H7 (cell line): Measurements from ENCODE around the gene GRIN3B. TPM values are rescaled to one million over a fixed set of nuclear protein-coding genes. Genes with fewer than 3 reads are reported as not detected.
"Not testable (repeated sequence)": the region's sequence is repeated elsewhere in the genome, so short reads cannot be mapped to it uniquely, and the experiment has no call there.

Experiments
- DNase-seq: peaks from one replicate; pipeline ENCODE4 v3.0.0; 2012
- H3K27me3 ChIP-seq: 2 replicates; pipeline ENCODE4 v1.6.0; 2011; ENCODE audit warnings: mild to moderate bottlenecking, low read length; ENCODE audit not compliant: control insufficient read depth, insufficient read depth
- H3K36me3 ChIP-seq: replicated peaks from 2 replicates; pipeline ENCODE4 v1.5.1; 2011; ENCODE audit warnings: low read length; ENCODE audit not compliant: control insufficient read depth, insufficient read depth
- H3K4me3 ChIP-seq: 2 replicates; pipeline ENCODE4 v1.5.1; 2011; ENCODE audit warnings: low read depth, mild to moderate bottlenecking, control low read depth, low read length, moderate library complexity; ENCODE audit not compliant: insufficient read depth
- total RNA-seq: library from RNA; depleted of rRNA; stranded (reverse); fragments of >200 nt; shearing (Covaris generic); gene quantifications from 2 replicates; pipeline ENCODE4 v1.2.3, GENCODE V29; 2014; rRNA removed

GRIN3B gene
- total RNA-seq = 0.03 and 0.07 TPM in 2 replicates

DNA sequence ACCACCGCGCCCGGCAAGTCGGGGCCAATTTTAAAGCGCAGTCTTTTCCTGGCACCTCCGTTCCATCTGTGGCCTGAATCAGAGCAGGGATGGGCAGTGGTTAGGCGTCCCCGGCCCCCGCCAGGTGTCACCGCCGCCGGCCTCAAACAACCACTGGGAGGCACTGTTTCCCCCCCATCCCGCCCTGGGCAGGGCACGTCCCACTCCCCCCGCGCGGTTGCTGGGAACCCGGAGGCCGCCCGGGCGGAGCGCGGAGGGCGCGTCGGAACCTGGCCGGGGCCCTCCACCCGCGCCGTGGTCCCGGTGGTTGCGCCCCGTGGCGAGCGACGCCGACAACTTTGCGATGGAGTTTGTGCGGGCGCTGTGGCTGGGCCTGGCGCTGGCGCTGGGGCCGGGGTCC, at the start of gene GRIN3B:
Gene GRIN3B (plus strand): TSS at position 325 of the 400 bp plus-strand sequence. CDS start 19 bp downstream, at position 344.
- Histone ChIP-seq H3K36me3 (no peaks in the 10 kb centered on the region), H3K27me3 (peaks cover 33% of the 10 kb centered on the region), H3K4me3 (peak within 1 kb of the TSS; percentile 41)
- DNase-seq = peak; percentile 99

GRCh38 chr19:952049-952679, 48.1 kb upstream of the GRIN3B start:
- no peaks in the 10 kb centered on the region for H3K27me3 ChIP-seq
- no peak overlapping the region for H3K4me3 ChIP-seq
- no peaks in the 10 kb centered on the region; the same call in 1 of the 2 replicates for H3K36me3 ChIP-seq
- no peak for DNase-seq

GRCh38 chr19:952680-953444, 47.4 kb upstream of the GRIN3B start:
- peak overlapping the region; percentile 19 for H3K4me3 ChIP-seq
- H3K36me3 ChIP-seq = no peaks in the 10 kb centered on the region
- DNase-seq = peak; percentile 88
- no peaks in the 10 kb centered on the region for H3K27me3 ChIP-seq

GRCh38 chr19:953445-954271, 46.6 kb upstream of the GRIN3B start:
- no peak for DNase-seq
- H3K4me3 ChIP-seq = peak overlapping the region; percentile 12; the same call in 1 of the 2 replicates
- H3K27me3 ChIP-seq = no peaks in the 10 kb centered on the region

DNA sequence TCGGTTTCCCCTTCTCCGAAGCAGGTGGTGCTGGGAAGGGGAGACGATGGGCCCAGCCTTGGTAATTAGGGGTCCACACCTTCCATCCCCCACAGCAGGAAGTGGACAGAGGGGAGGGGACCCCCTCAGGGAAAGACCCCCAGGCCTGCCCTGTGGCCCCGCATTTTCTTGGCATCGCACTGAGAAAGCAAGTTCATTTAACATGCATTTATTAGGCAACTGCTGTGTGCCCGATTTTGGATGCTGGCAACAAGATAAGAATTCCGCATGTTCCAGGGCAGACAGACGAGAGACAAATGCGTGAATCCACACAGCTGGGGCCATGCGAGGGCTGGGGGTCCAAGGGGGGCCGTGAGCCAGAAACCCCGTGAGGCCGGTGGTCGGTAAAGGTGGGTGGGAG, 45.9 kb upstream of the GRIN3B start:
- no peak for DNase-seq
- H3K27me3 ChIP-seq = no peaks in the 10 kb centered on the region
- no peaks in the 10 kb centered on the region for H3K36me3 ChIP-seq
- H3K4me3 ChIP-seq = no peak overlapping the region

More at GRCh38 chr19:953445-954271, 46.6 kb upstream of the GRIN3B start:
- no peaks in the 10 kb centered on the region for H3K36me3 ChIP-seq

GRCh38 chr19:954672-955494, 45.3 kb upstream of the GRIN3B start:
- DNase-seq = peak; percentile 87
- Histone ChIP-seq H3K4me3 (no peak overlapping the region), H3K36me3 (no peaks in the 10 kb centered on the region), H3K27me3 (no peaks in the 10 kb centered on the region)

- H3K27me3 ChIP-seq = no peaks in the 10 kb centered on the region
- peak; percentile 81 for DNase-seq
- no peaks in the 10 kb centered on the region; the same call in 1 of the 2 replicates for H3K36me3 ChIP-seq
- no peak overlapping the region for H3K4me3 ChIP-seq
Measured at GRCh38 chr19:955803-956765, 44.1 kb upstream of the GRIN3B start.

DNA sequence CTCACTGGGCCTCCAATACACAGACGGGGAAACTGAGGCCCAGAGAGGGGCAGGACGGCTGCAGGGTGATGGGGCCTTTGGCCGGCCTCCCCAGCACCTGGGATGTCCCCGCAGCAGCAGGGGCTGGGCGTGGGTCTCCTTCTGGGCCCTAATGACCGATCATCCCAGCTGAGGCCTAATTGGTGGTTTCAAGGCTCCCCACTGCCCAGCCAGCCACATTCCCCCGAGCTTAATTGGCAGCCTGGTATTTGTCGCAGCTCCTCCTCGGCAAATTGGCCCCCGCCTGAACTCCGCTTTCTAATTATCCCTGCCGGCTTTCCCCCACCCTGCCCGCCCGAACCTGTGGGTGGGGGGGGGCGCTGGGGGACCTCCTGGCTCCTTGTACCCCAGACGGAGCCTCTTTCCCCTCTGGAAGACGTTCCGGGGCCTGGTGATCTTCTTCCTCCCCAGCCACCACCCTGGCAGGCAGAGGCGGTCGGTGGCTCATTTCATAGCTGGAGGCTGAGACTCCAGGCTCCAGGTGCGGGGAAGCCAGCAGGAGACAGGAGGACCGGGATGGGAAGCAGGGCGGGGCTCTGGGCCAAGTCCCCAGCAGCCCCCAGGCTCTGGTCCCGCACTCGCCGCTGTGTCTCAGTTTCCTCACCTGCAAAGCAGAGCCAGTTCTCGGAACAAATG, 43.3 kb upstream of the GRIN3B start:
- H3K27me3 ChIP-seq = no peaks in the 10 kb centered on the region
- no peak overlapping the region for H3K4me3 ChIP-seq
- no peaks in the 10 kb centered on the region; the same call in 1 of the 2 replicates for H3K36me3 ChIP-seq
- DNase-seq = peak; percentile 87

DNA sequence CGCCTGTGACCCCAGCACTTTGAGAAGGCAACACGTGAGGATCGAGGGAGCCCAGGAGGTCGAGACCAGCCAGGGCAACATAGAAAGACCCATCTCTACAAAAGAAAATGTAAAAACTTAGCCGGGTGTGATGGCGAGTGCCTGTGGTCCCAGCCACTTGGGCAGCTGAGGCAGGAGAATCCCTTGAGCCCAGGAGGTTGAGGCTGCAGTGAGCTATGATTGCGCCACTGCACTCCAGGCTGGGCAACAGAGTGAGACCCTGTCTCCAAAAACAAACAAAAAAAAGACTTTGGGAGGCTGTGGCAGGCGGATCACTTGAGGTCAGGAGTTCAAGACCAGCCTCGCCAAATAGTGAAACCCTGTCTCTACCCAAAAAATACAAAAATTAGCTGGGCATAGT, 42.6 kb upstream of the GRIN3B start:
- H3K4me3 ChIP-seq, H3K27me3 ChIP-seq, H3K36me3 ChIP-seq, DNase-seq: not testable (repeated sequence)

DNA sequence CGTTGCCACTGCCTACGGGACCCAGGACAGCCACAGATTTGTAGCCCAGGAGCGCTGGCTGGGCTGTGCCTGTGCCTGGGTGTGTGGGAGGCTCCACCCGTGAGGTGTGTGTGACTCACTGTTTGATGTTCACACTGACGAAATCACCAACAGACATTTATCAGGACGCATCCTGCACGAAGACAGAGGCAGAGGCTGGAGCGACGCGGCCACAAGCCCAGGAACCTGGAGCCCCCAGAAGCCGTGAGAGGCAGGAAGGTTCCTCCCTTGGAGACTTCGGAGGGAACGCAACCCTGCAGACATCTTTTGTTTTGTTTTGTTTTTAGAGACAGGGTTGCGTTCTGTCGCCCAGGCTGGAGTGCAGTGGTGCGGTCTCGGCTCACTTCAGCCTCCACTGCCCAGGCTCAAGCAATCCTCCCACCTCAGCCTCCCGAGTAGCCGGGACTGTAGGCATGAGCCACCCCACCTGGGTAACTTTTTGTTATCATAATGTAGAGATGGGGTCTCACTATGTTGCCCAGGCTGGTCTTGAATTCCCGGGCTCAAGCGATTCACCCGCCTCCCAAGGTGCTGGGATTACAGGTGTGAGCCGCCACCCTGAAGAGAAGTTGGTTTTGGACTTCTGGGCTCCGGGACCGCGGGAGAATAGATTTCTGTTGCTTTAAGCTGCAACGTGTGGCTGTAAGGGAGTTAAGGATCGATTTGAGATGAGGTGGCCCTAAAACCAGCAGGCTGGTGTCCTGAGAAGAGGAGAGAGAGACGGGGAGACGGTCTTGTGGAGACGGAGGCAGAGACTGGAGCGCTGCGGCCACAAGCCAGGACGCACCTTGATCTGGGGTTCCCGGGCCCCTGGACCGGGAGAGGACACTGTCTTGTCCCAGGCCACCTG, 41.0 kb upstream of the GRIN3B start:
- DNase-seq = no peak
- Histone ChIP-seq H3K27me3 (no peaks in the 10 kb centered on the region), H3K36me3 (no peaks in the 10 kb centered on the region; the same call in 1 of the 2 replicates), H3K4me3 (no peak overlapping the region)

DNA sequence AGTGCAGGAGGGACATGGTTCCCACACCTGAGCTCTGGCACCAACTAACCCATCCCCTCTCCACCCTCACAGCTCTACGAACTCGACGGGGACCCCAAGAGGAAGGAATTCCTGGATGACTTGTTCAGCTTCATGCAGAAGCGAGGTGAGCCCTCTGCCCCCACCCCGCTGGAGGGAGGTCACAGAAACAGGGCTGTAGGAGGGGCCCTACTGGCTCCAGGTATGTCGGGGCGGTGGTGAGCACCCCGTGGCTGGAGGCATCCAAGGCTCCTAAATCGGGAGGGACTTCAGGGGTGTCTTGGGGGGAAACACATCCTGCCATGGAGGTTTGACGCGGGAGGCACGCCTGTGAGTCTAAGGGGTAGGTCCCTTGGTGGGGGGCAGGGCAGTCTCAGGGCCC, 40.2 kb upstream of the GRIN3B start:
- Histone ChIP-seq H3K27me3 (no peaks in the 10 kb centered on the region), H3K36me3 (peaks cover 6% of the 10 kb centered on the region), H3K4me3 (no peak overlapping the region)
- peak; percentile 91 for DNase-seq

- H3K27me3 ChIP-seq = no peaks in the 10 kb centered on the region
- H3K4me3 ChIP-seq = no peak overlapping the region
- DNase-seq = no peak
- H3K36me3 ChIP-seq = peaks cover 11% of the 10 kb centered on the region
Measured at GRCh38 chr19:960601-960938, 39.6 kb upstream of the GRIN3B start.
